ENCODE results near the gene UBASH3A. TPM values are rescaled to one million over a fixed set of nuclear protein-coding genes. Genes with fewer than 3 reads are reported as not detected.

Gene UBASH3A
- total RNA-seq, 2 donors from 2014 or later = 0.23 to 1.8 TPM

DNA sequence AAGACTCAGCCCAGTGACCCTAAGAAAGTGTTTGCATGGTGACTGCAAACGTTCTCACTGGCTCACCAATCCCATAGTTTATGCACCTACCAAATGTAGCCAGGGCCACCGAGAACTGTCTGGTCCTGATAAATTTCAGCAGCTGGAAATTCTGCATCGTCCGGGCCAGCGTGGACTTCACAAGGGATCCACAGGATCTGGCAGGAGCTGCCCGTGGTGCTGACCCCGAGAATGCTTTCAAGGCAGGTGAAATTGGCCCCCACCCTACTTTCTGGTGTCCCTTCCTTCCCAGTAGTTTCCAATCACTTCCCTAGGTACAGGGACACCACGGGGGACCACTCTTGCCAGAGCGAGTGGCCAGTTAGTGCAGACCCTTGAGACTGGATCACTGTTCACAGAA is 26.2 kb downstream of the UBASH3A start:
- Histone ChIP-seq H3K27me3 (replicated peaks; ENCODE audit: insufficient read depth) (no peaks in the 10 kb centered on the region), H3K36me3 (no peaks in the 10 kb centered on the region), H3K4me1 (replicated peaks) (no peaks in the 10 kb centered on the region), H3K9me3 (no peaks in the 10 kb centered on the region), H3K27ac (no peak overlapping the region), H3K4me3 (no peak overlapping the region)
- DNase-seq (ENCODE audit: low spot score) = no peak
- TF ChIP-seq POLR2AphosphoS5 (IDR thresholded peaks at IDR 0.05) (no peak), POLR2A (IDR thresholded peaks at IDR 0.05) (no peak)
- TF ChIP-seq, protein P1, sequence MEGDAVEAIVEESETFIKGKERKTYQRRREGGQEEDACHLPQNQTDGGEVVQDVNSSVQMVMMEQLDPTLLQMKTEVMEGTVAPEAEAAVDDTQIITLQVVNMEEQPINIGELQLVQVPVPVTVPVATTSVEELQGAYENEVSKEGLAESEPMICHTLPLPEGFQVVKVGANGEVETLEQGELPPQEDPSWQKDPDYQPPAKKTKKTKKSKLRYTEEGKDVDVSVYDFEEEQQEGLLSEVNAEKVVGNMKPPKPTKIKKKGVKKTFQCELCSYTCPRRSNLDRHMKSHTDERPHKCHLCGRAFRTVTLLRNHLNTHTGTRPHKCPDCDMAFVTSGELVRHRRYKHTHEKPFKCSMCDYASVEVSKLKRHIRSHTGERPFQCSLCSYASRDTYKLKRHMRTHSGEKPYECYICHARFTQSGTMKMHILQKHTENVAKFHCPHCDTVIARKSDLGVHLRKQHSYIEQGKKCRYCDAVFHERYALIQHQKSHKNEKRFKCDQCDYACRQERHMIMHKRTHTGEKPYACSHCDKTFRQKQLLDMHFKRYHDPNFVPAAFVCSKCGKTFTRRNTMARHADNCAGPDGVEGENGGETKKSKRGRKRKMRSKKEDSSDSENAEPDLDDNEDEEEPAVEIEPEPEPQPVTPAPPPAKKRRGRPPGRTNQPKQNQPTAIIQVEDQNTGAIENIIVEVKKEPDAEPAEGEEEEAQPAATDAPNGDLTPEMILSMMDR (IDR thresholded peaks at IDR 0.05) = no peak
- 24% methylated on average over 8 of the region's 9 CpGs for WGBS
- intact Hi-C loops (cut with DNase I) = no loop called here

DNA sequence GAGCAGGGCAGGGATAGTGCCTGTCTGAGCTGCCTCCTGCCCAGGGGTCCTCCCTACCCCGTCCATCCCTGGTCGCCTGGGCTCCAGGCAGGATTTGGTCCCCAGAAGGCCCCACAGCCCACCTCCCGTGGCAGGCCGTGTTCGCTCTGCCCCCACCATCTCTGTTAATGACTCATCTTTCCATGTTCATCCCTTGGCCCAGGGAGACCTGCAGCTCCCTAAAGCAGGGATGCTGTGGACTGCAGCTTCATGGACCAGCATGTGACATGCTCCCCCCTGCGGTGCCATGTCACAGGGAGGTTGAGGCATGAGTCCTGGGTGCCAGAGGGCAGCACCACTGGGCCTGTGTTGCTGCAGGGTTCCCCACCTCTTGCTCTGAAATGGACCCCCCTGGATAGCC is 26.8 kb downstream of the UBASH3A start:
- no peaks in the 10 kb centered on the region for H3K36me3 ChIP-seq
- H3K4me1 ChIP-seq (replicated peaks) = no peaks in the 10 kb centered on the region
- no peak for TF ChIP-seq POLR2AphosphoS5 (IDR thresholded peaks at IDR 0.05)
- TF ChIP-seq, protein P1 (IDR thresholded peaks at IDR 0.05) = no peak
- TF ChIP-seq POLR2A (IDR thresholded peaks at IDR 0.05) = no peak
- intact Hi-C loops (cut with DNase I) = no loop called here
- DNase-seq (ENCODE audit: low spot score) = no peak
- no peak overlapping the region for H3K27ac ChIP-seq
- H3K9me3 ChIP-seq = no peaks in the 10 kb centered on the region
- WGBS = 89% methylated on average over 6 of the region's 6 CpGs
- no peak overlapping the region for H3K4me3 ChIP-seq
- no peaks in the 10 kb centered on the region for H3K27me3 ChIP-seq (replicated peaks; ENCODE audit: insufficient read depth)

DNA sequence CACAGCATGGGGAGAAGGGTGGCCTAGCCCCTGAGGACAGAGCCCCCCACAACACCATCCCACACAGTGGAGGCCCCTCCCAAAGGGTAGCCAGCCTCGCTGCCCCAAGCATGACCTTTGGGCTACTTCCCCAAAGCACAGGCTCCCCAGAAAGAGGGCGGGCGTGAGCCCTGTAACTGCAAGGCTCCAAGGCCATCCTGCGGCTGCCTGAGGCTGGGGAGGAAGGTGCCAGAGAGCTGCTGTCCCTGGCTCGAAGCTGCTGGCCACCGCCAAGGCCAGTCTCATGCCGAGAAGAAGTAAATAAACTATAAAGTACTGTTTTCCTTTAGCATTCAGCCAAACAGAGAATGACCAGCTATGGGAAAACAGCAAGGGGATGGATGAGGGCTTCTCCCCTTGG is 27.5 kb downstream of the UBASH3A start:
- intact Hi-C loops (cut with DNase I) = no loop called here
- Histone ChIP-seq H3K9me3 (no peaks in the 10 kb centered on the region), H3K4me3 (no peak overlapping the region), H3K36me3 (no peaks in the 10 kb centered on the region), H3K4me1 (replicated peaks) (no peaks in the 10 kb centered on the region), H3K27ac (no peak overlapping the region), H3K27me3 (replicated peaks; ENCODE audit: insufficient read depth) (no peaks in the 10 kb centered on the region)
- peak; percentile 68 for TF ChIP-seq POLR2AphosphoS5 (IDR thresholded peaks at IDR 0.05)
- no peak for TF ChIP-seq POLR2A (IDR thresholded peaks at IDR 0.05)
- peak; percentile 42 for DNase-seq (ENCODE audit: low spot score)
- WGBS = 46% methylated on average over 7 of the region's 7 CpGs

DNA sequence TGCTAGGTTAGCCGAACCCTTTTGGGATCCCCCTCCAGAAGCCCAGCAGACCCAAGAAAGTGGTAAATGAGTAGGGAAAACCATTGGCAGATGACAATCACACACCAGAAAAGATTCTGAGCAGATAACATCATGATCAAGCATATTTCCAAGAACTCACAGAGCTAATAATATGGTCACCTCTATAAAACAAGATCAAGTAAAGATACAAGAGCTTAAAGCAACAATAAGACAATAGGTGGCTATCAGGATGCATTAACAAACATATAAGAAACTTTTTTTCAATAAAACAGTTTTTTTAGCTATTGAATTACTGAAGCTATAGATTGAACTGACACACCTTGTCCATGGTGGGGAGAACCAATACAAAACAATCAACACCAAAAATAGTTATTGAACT is 29.0 kb downstream of the UBASH3A start:
- DNase-seq (ENCODE audit: low spot score) = no peak
- Histone ChIP-seq H3K4me3 (no peak overlapping the region), H3K36me3 (no peaks in the 10 kb centered on the region), H3K27me3 (replicated peaks; ENCODE audit: insufficient read depth) (no peaks in the 10 kb centered on the region), H3K4me1 (replicated peaks) (no peaks in the 10 kb centered on the region), H3K27ac (no peak overlapping the region), H3K9me3 (no peaks in the 10 kb centered on the region)
- intact Hi-C loops (cut with DNase I) = no loop called here
- TF ChIP-seq, protein P1 (IDR thresholded peaks at IDR 0.05) = no peak
- TF ChIP-seq POLR2AphosphoS5 (IDR thresholded peaks at IDR 0.05) = no peak
- no peak for TF ChIP-seq POLR2A (IDR thresholded peaks at IDR 0.05)
- 48% methylated on average over 1 of the region's 1 CpG for WGBS

DNA sequence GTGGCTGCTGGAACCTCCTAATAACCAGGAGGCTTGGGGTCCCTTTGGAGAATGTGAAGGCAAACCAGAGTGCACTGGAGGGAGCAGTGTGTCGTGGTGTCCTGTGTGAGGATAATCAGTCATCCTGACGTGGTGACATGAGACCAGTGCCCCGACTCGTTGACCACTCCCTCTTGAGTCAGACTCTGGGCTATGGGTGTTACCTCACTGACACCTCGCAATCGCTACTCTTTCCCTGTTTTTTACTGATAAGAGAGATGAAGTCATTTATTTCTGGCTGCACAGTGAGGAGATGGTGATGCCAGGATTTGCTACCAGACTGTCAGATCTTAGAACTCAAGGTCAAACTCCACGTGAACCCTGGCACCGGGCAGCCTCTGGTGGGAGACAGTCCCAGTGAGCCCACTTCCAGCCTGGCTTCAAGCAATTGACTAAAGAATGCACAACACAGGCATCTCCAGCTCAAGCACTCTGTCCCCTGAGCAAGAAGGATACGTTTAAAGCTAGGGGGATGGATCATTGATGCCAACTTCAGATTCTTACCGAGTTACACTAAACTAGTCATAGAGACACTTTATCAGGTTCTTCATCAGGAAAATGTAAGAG is 30.3 kb downstream of the UBASH3A start:
- intact Hi-C loops (cut with DNase I) = no loop called here
- TF ChIP-seq, protein P1 (IDR thresholded peaks at IDR 0.05) = no peak
- TF ChIP-seq POLR2A (IDR thresholded peaks at IDR 0.05) (no peak), POLR2AphosphoS5 (IDR thresholded peaks at IDR 0.05) (no peak)
- no peak overlapping the region for H3K27ac ChIP-seq

More for the DNA sequence above, 30.3 kb downstream of the UBASH3A start:
- Histone ChIP-seq H3K36me3 (no peaks in the 10 kb centered on the region), H3K27me3 (replicated peaks; ENCODE audit: insufficient read depth) (no peaks in the 10 kb centered on the region), H3K4me3 (no peak overlapping the region), H3K9me3 (no peaks in the 10 kb centered on the region), H3K4me1 (replicated peaks) (no peaks in the 10 kb centered on the region)
- 72% methylated on average over 10 of the region's 10 CpGs for WGBS
- no peak for DNase-seq (ENCODE audit: low spot score)
